ENCODE measurements around the gene RNF31. TPM values are rescaled to one million over a fixed set of nuclear protein-coding genes. Genes with fewer than 3 reads are reported as not detected.

RNF31 gene
- total RNA-seq, 1 experiment from 2014 or later, result 69.6 TPM

DNA sequence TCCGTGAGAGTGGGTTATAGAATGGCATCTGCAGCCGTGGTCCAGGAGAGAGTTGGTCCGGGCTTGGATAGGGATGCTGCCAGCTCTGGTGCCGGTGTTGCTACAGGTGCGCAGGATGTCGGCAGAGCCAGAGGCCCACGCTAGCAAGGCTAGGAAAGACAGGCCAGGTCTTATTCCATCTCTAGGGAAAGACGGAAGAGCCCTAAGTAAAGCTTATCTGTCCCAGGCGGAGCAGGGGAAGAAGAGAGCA, 11.8 kb upstream of the RNF31 start:
- CTCF ChIA-PET, result interaction anchor here (1.0 to 1.2 kb wide), 2 partner anchors 21 to 27 kb away, joined by 4 to 6 read pairs; partner anchors contain the start of genes DCAF11 and NRL
- intact Hi-C loops (cut with micrococcal nuclease), result no loop called here
- no peaks in the 10 kb centered on the region for H3K9me3 ChIP-seq (ENCODE audit: low read length)
- H3K4me1 ChIP-seq (ENCODE audit: insufficient read depth, low read length), result peaks cover 23% of the 10 kb centered on the region
- H3K36me3 ChIP-seq (ENCODE audit: low read depth, low read length), result peaks cover 17% of the 10 kb centered on the region; the same call in 1 of the 2 replicates
- peak overlapping the region; percentile 95 for H3K4me3 ChIP-seq (ENCODE audit: low read length)
- peak overlapping the region; percentile 27; the same call in 1 of the 2 replicates for H3K9ac ChIP-seq (ENCODE audit: low read length)
- no peaks in the 10 kb centered on the region for H3F3A ChIP-seq (ENCODE audit: low read length, unreplicated experiment)
- DNase-seq, result no peak
- no peak; the same call in 1 of the 2 replicates for ATAC-seq
- no TSS peak for BruUV-seq (replicated peaks)
- TF ChIP-seq, protein P1, sequence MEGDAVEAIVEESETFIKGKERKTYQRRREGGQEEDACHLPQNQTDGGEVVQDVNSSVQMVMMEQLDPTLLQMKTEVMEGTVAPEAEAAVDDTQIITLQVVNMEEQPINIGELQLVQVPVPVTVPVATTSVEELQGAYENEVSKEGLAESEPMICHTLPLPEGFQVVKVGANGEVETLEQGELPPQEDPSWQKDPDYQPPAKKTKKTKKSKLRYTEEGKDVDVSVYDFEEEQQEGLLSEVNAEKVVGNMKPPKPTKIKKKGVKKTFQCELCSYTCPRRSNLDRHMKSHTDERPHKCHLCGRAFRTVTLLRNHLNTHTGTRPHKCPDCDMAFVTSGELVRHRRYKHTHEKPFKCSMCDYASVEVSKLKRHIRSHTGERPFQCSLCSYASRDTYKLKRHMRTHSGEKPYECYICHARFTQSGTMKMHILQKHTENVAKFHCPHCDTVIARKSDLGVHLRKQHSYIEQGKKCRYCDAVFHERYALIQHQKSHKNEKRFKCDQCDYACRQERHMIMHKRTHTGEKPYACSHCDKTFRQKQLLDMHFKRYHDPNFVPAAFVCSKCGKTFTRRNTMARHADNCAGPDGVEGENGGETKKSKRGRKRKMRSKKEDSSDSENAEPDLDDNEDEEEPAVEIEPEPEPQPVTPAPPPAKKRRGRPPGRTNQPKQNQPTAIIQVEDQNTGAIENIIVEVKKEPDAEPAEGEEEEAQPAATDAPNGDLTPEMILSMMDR (conservative IDR thresholded peaks at IDR 0.05; ENCODE audit: low read depth, low read length), result no peak
- no peak for TF ChIP-seq EZH2 (IDR thresholded peaks at IDR 0.05; ENCODE audit: low read length, unreplicated experiment)
- no peak for TF ChIP-seq EZH2phosphoT487 (IDR thresholded peaks at IDR 0.05; ENCODE audit: borderline replicate concordance, low read length)
- no peaks in the 10 kb centered on the region for H3K9me2 ChIP-seq (replicated peaks; ENCODE audit: low read length)
- H3K27ac ChIP-seq (ENCODE audit: low read length), result no peak overlapping the region
- H3K4me2 ChIP-seq (ENCODE audit: low read length), result peak overlapping the region; percentile 93
- peak overlapping the region; percentile 93 for H2AFZ ChIP-seq (ENCODE audit: low read length)
- H4K20me1 ChIP-seq (ENCODE audit: low read length), result no peaks in the 10 kb centered on the region
- H3K27me3 ChIP-seq (ENCODE audit: low read length), result no peaks in the 10 kb centered on the region
- H3K79me2 ChIP-seq (ENCODE audit: low read length), result peaks cover 31% of the 10 kb centered on the region
- POLR2A ChIA-PET (ENCODE audit: unreplicated experiment), result interaction anchor here (1.4 to 2.0 kb wide), 2 partner anchors 11 to 21 kb away, joined by 14 read pairs; partner anchors contain the start of genes DCAF11, NRL and RNF31

DNA sequence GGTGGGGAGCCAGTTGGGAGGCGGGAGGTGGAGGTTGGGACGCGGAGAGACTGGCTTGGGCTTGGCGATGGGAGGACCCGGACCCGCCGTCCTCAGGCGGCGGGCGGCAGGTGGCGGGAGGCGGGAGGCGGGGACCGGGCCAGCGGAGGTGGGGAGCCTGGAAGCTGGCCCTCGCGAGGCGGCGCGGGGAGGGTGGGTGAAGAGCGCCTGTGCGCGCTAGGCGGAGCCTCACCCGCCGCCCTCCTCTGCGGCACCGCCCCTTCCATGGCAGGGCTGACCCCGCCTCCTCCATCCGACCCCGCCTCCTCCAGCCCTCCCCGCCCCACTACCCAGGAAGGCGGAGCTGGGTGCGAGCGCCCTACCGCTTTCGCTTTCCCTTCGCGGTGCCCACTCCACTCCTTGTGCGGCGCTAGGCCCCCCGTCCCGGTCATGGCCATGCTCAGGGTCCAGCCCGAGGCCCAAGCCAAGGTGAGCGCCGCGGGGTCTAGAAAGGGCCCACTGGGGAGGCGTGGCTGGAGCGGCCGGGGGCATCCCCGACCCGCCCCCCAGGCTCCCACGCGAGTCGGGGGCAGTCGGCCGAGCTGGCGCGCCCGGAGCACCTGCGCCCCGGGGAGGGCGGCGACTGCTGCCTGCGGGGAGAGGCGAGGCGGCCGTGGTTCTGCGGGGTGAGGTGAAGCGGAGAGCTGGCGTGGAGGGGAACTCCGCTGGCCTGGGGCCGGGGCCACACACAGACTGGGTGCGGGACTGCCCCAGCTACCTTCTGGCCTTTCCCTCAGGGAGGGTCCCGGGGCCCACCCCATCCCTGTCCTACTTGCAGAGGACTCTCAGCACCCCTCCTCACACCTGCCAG, 11.2 kb upstream of the RNF31 start, which contains the start of gene PSME1:
Gene PSME1 (plus strand): TSS at position 361 of the 850 bp plus-strand sequence. CDS start 69 bp downstream, at position 430.
- DNase-seq (peak; percentile 90), ATAC-seq (peak; percentile 86)
- peak within 1 kb of the TSS; percentile 93 for H3K4me2 ChIP-seq (ENCODE audit: low read length)
- no peaks in the 10 kb centered on the region for H3F3A ChIP-seq (ENCODE audit: low read length, unreplicated experiment)
- no peak within 1 kb of the TSS for H3K27ac ChIP-seq (ENCODE audit: low read length)
- no peaks in the 10 kb centered on the region for H3K27me3 ChIP-seq (ENCODE audit: low read length)
- H3K9me3 ChIP-seq (ENCODE audit: low read length), result no peaks in the 10 kb centered on the region
- CTCF ChIA-PET, result interaction anchor here (0.6 to 1.2 kb wide), 4 partner anchors 22 to 196 kb away, joined by 4 to 8 read pairs (median 5); partner anchors contain the start of genes DCAF11, IRF9 and NRL
- peaks cover 17% of the 10 kb centered on the region; the same call in 1 of the 2 replicates for H3K36me3 ChIP-seq (ENCODE audit: low read depth, low read length)
- intact Hi-C loops (cut with micrococcal nuclease), result loop anchor here (1.0 kb wide), 1 partner anchor 21 kb away; no protein-coding TSS in a partner anchor
- H3K79me2 ChIP-seq (ENCODE audit: low read length), result peaks cover 37% of the 10 kb centered on the region
- POLR2A ChIA-PET (ENCODE audit: unreplicated experiment), result interaction anchor here (0.5 to 2.0 kb wide), 4 partner anchors 11 to 1082 kb away, joined by 4 to 14 read pairs (median 9); partner anchors contain the start of genes DCAF11, NRL and RNF31
- TF ChIP-seq EZH2phosphoT487 (IDR thresholded peaks at IDR 0.05; ENCODE audit: borderline replicate concordance, low read length), result no peak
- TF ChIP-seq, protein P1 (conservative IDR thresholded peaks at IDR 0.05; ENCODE audit: low read depth, low read length), result no peak
- TF ChIP-seq EZH2 (IDR thresholded peaks at IDR 0.05; ENCODE audit: low read length, unreplicated experiment), result no peak
- H4K20me1 ChIP-seq (ENCODE audit: low read length), result no peaks in the 10 kb centered on the region
- no TSS peak for BruUV-seq (replicated peaks)
- peak within 1 kb of the TSS; percentile 80 for H3K9ac ChIP-seq (ENCODE audit: low read length)
- no peaks in the 10 kb centered on the region for H3K9me2 ChIP-seq (replicated peaks; ENCODE audit: low read length)
- H3K4me1 ChIP-seq (ENCODE audit: insufficient read depth, low read length), result peaks cover 23% of the 10 kb centered on the region
- H3K4me3 ChIP-seq (ENCODE audit: low read length), result peak within 1 kb of the TSS; percentile 95
- peak within 1 kb of the TSS; percentile 93 for H2AFZ ChIP-seq (ENCODE audit: low read length)
